Mesenteric fat pad (tissue), 1 donor: Measurements from ENCODE around the gene HLA-G. TPM values are rescaled to one million over a fixed set of nuclear protein-coding genes. Genes with fewer than 3 reads are reported as not detected.
"Not testable (repeated sequence)": the region's sequence is repeated elsewhere in the genome, so short reads cannot be mapped to it uniquely, and the experiment has no call there.

Experiments
- DNase-seq: peaks from one replicate; pipeline ENCODE4 v3.0.0-alpha.2; 2020; ENCODE audit warnings: low spot score
- long read RNA-seq: library from polyadenylated mRNA; unstranded; transcript quantifications from one replicate; pipeline ENCODE4 v2.0.0, GENCODE V29; 2020
- total RNA-seq: library from RNA; stranded (reverse); fragmentation: NEBNext Ultra II Directional; extraction: Animal tissue kit (Norgen Biotek cat#: 25700); gene quantifications from one replicate; pipeline ENCODE4 v1.2.1, GENCODE V29; 2021
- donor health status: DM: yes; HTN: yes; CAD: no.

Gene HLA-G
- total RNA-seq = not detected
- long read RNA-seq = 0 reads

- no peak for DNase-seq
These were observed at the start of gene HLA-G for GRCh38 chr6:29827579-29828470. TSS of gene HLA-G (plus strand) at chr6:29827825. CDS start at chr6:29827845, 20 bp downstream.

- not testable (repeated sequence) for DNase-seq
These were observed 47.5 kb upstream of the HLA-G start for GRCh38 chr6:29780019-29780698.

GRCh38 chr6:29789176-29789575 is 38.4 kb upstream of the HLA-G start:
- DNase-seq = no peak

GRCh38 chr6:29790626-29791025 is 37.0 kb upstream of the HLA-G start:
- DNase-seq = no peak

GRCh38 chr6:29791162-29791561 is 36.5 kb upstream of the HLA-G start:
- no peak for DNase-seq

GRCh38 chr6:29791786-29792122 is 35.9 kb upstream of the HLA-G start:
- no peak for DNase-seq

- DNase-seq = peak; percentile 93
These were observed 35.2 kb upstream of the HLA-G start for GRCh38 chr6:29792123-29793035.

- DNase-seq = no peak
These were observed 34.6 kb upstream of the HLA-G start for GRCh38 chr6:29793036-29793356.

GRCh38 chr6:29793796-29794195 is 33.8 kb upstream of the HLA-G start:
- no peak for DNase-seq

- no peak for DNase-seq
These were observed 31.6 kb upstream of the HLA-G start for GRCh38 chr6:29796026-29796425.

GRCh38 chr6:29797135-29797534 is 30.5 kb upstream of the HLA-G start:
- no peak for DNase-seq

- no peak for DNase-seq
These were observed 29.7 kb upstream of the HLA-G start for GRCh38 chr6:29797966-29798365.

- no peak for DNase-seq
These were observed 27.4 kb upstream of the HLA-G start for GRCh38 chr6:29800254-29800653.

- no peak for DNase-seq
These were observed 21.2 kb upstream of the HLA-G start for GRCh38 chr6:29806387-29806786.

- DNase-seq = no peak
These were observed 18.4 kb upstream of the HLA-G start for GRCh38 chr6:29809249-29809648.

- no peak for DNase-seq
These were observed 17.3 kb upstream of the HLA-G start for GRCh38 chr6:29810371-29810770.

- DNase-seq = no peak
These were observed 16.2 kb upstream of the HLA-G start for GRCh38 chr6:29811377-29811776.

GRCh38 chr6:29813066-29813465 is 14.6 kb upstream of the HLA-G start:
- DNase-seq = no peak

- DNase-seq = no peak
These were observed 13.8 kb upstream of the HLA-G start for GRCh38 chr6:29813809-29814208.

- no peak for DNase-seq
These were observed 13.1 kb upstream of the HLA-G start for GRCh38 chr6:29814379-29815117.

GRCh38 chr6:29815118-29815750 is 12.4 kb upstream of the HLA-G start:
- DNase-seq = no peak
